Astrocyte (in vitro differentiated cells and primary cell): Measurements from ENCODE around the gene KLK1. TPM values are rescaled to one million over a fixed set of nuclear protein-coding genes. Genes with fewer than 3 reads are reported as not detected.
"Not testable (repeated sequence)": the region's sequence is repeated elsewhere in the genome, so short reads cannot be mapped to it uniquely, and the experiment has no call there.

Source experiments
- DNase-seq: peaks from one replicate; pipeline ENCODE4 v3.0.0-alpha.2; 2010; ENCODE audit warnings: low read depth
- FAIRE-seq: peaks from 2 replicates; lab custom pipeline; 2011; peaks lifted over from hg19 to GRCh38; lab: Jason Lieb, UNC
- H2AFZ ChIP-seq: 2 replicates; pipeline ENCODE4 v1.6.0; 2012; ENCODE audit warnings: low read depth, low read length, inconsistent platforms
- H3K27ac ChIP-seq: 2 replicates; pipeline ENCODE4 v1.5.1; 2011; ENCODE audit warnings: low read depth, low read length, inconsistent platforms
- H3K27me3 ChIP-seq: 2 replicates; pipeline ENCODE4 v1.6.0; 2011; ENCODE audit warnings: low read length, inconsistent platforms; ENCODE audit not compliant: insufficient read depth
- H3K36me3 ChIP-seq: 2 replicates; pipeline ENCODE4 v1.5.1; 2011; ENCODE audit warnings: low read length, inconsistent platforms; ENCODE audit not compliant: insufficient read depth
- H3K4me1 ChIP-seq: 2 replicates; pipeline ENCODE4 v1.5.1; 2011; ENCODE audit warnings: low read length, inconsistent platforms; ENCODE audit not compliant: insufficient read depth
- H3K4me2 ChIP-seq: 2 replicates; pipeline ENCODE4 v1.6.0; 2012; ENCODE audit warnings: low read length, inconsistent platforms
- H3K4me3 ChIP-seq: 2 replicates; pipeline ENCODE4 v1.5.1; 2011; ENCODE audit warnings: low read depth, mild to moderate bottlenecking, low read length, inconsistent platforms; ENCODE audit not compliant: insufficient read depth
- H3K79me2 ChIP-seq: 2 replicates; pipeline ENCODE4 v1.6.0; 2012; ENCODE audit warnings: mild to moderate bottlenecking, low read length, inconsistent platforms; ENCODE audit not compliant: insufficient read depth
- H3K9ac ChIP-seq: 2 replicates; pipeline ENCODE4 v1.6.0; 2012; ENCODE audit warnings: mild to moderate bottlenecking, low read length, inconsistent platforms
- H3K9me3 ChIP-seq: 2 replicates; pipeline ENCODE4 v1.5.1; 2012; ENCODE audit warnings: low read depth, mild to moderate bottlenecking, low read length, inconsistent platforms; ENCODE audit not compliant: insufficient read depth
- H4K20me1 ChIP-seq: 2 replicates; pipeline ENCODE4 v1.6.0; 2012; ENCODE audit warnings: low read length, inconsistent platforms; ENCODE audit not compliant: insufficient read depth
- H3K27ac Mint-ChIP-seq: one replicate; pipeline ENCODE4 v1.8.0; 2021; ENCODE audit warnings: mild to moderate bottlenecking, mixed read lengths; ENCODE audit not compliant: unreplicated experiment
- H3K27me3 Mint-ChIP-seq: one replicate; pipeline ENCODE4 v1.8.0; 2021; ENCODE audit warnings: low read depth, mixed read lengths; ENCODE audit not compliant: unreplicated experiment
- H3K36me3 Mint-ChIP-seq: one replicate; pipeline ENCODE4 v1.8.0; 2021; ENCODE audit warnings: low read depth, mixed read lengths; ENCODE audit not compliant: unreplicated experiment
- H3K4me1 Mint-ChIP-seq: one replicate; pipeline ENCODE4 v1.8.0; 2021; ENCODE audit warnings: low read depth, mixed read lengths; ENCODE audit not compliant: unreplicated experiment
- H3K4me3 Mint-ChIP-seq: one replicate; pipeline ENCODE4 v1.8.0; 2021; ENCODE audit warnings: mild to moderate bottlenecking, moderate library complexity, mixed read lengths; ENCODE audit not compliant: unreplicated experiment
- H3K9me3 Mint-ChIP-seq: one replicate; pipeline ENCODE4 v1.8.0; 2021; ENCODE audit warnings: mild to moderate bottlenecking, mixed read lengths; ENCODE audit not compliant: unreplicated experiment
- EZH2 ChIP-seq: IDR thresholded peaks from 2 replicates; pipeline ENCODE4 v1.6.1; 2012; ENCODE audit warnings: mild to moderate bottlenecking, low read length, inconsistent platforms; ENCODE audit not compliant: insufficient read depth
- total RNA-seq: library from RNA; stranded (reverse); gene quantifications from 2 replicates; pipeline ENCODE4 v1.2.1, GENCODE V29; 2021
- TF ChIP-seq, protein P1 (sequence below): IDR thresholded peaks from 2 replicates; pipeline ENCODE4 v1.5.1; 2011; ENCODE audit warnings: low read depth, mild to moderate bottlenecking, inconsistent platforms, low read length, moderate library complexity; ENCODE audit not compliant: insufficient read depth

KLK1 gene
- total RNA-seq, 1 donor from 2014 or later = not detected

- FAIRE-seq = no peak
- no peak overlapping the region for H3K4me3 Mint-ChIP-seq
Observed at GRCh38 chr19:50815439-50815838, 8.1 kb downstream of the KLK1 start.

DNA sequence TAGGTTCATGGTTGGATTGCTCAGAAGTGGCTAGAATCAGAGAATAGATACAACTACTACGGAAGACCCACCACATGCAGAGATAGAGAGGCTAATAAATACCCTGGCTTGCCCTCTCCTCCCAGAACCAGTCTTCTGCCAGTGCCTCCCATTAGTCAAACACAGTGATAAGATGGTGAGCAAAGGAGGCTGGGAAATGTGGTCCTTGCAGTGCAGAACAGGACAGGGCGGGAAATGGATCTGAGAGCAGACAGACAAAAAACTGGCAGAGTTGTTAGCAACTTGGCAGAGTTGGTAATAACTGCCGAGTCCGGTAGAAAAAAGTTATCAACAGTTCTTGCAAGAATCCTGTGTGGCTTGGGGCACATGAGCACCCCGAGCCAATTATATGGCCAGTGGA lies 8.7 kb downstream of the KLK1 start:
- no peak for DNase-seq
- Histone ChIP-seq H3K27ac (no peak overlapping the region), H3K4me1 (no peaks in the 10 kb centered on the region), H3K9me3 (no peaks in the 10 kb centered on the region), H3K27me3 (no peaks in the 10 kb centered on the region), H4K20me1 (no peaks in the 10 kb centered on the region), H3K4me2 (no peak overlapping the region), H3K79me2 (no peaks in the 10 kb centered on the region), H3K36me3 (no peaks in the 10 kb centered on the region), H2AFZ (no peak overlapping the region), H3K4me3 (no peak overlapping the region), H3K9ac (no peak overlapping the region)
- Mint-ChIP-seq H3K4me3 (no peak overlapping the region), H3K4me1 (no peaks in the 10 kb centered on the region), H3K9me3 (peaks cover 19% of the 10 kb centered on the region), H3K27me3 (peaks cover 59% of the 10 kb centered on the region), H3K36me3 (no peaks in the 10 kb centered on the region), H3K27ac (no peak overlapping the region)
- no peak for FAIRE-seq
- TF ChIP-seq, protein P1, sequence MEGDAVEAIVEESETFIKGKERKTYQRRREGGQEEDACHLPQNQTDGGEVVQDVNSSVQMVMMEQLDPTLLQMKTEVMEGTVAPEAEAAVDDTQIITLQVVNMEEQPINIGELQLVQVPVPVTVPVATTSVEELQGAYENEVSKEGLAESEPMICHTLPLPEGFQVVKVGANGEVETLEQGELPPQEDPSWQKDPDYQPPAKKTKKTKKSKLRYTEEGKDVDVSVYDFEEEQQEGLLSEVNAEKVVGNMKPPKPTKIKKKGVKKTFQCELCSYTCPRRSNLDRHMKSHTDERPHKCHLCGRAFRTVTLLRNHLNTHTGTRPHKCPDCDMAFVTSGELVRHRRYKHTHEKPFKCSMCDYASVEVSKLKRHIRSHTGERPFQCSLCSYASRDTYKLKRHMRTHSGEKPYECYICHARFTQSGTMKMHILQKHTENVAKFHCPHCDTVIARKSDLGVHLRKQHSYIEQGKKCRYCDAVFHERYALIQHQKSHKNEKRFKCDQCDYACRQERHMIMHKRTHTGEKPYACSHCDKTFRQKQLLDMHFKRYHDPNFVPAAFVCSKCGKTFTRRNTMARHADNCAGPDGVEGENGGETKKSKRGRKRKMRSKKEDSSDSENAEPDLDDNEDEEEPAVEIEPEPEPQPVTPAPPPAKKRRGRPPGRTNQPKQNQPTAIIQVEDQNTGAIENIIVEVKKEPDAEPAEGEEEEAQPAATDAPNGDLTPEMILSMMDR = no peak

More at GRCh38 chr19:50815439-50815838, 8.1 kb downstream of the KLK1 start:
- H3K4me1 Mint-ChIP-seq = no peaks in the 10 kb centered on the region
- H3K27me3 ChIP-seq = no peaks in the 10 kb centered on the region
- no peak overlapping the region for H3K9ac ChIP-seq
- TF ChIP-seq, protein P1 = no peak
- TF ChIP-seq EZH2 = no peak
- H2AFZ ChIP-seq = no peak overlapping the region
- H3K9me3 ChIP-seq = no peaks in the 10 kb centered on the region
- H3K9me3 Mint-ChIP-seq = peaks cover 20% of the 10 kb centered on the region
- H3K36me3 ChIP-seq = no peaks in the 10 kb centered on the region
- no peak overlapping the region for H3K4me3 ChIP-seq
- H3K27ac Mint-ChIP-seq = no peak overlapping the region
- no peak overlapping the region for H3K4me2 ChIP-seq
- H3K36me3 Mint-ChIP-seq = no peaks in the 10 kb centered on the region
- no peak overlapping the region for H3K27ac ChIP-seq
- no peaks in the 10 kb centered on the region for H4K20me1 ChIP-seq
- no peaks in the 10 kb centered on the region for H3K4me1 ChIP-seq
- H3K79me2 ChIP-seq = no peaks in the 10 kb centered on the region
- H3K27me3 Mint-ChIP-seq = peaks cover 63% of the 10 kb centered on the region
- no peak for DNase-seq

GRCh38 chr19:50812474-50812873 lies 11.1 kb downstream of the KLK1 start:
- FAIRE-seq = no peak
- H3K27ac Mint-ChIP-seq = no peak overlapping the region

GRCh38 chr19:50811622-50812238 lies 11.9 kb downstream of the KLK1 start:
- H3K4me2 ChIP-seq, H3K4me3 Mint-ChIP-seq, H2AFZ ChIP-seq, FAIRE-seq, H3K9ac ChIP-seq, H4K20me1 ChIP-seq, H3K9me3 ChIP-seq, H3K79me2 ChIP-seq, H3K4me3 ChIP-seq, H3K36me3 Mint-ChIP-seq, H3K4me1 ChIP-seq, H3K36me3 ChIP-seq, H3K4me1 Mint-ChIP-seq, DNase-seq, H3K27me3 ChIP-seq, H3K27ac Mint-ChIP-seq, H3K27ac ChIP-seq: not testable (repeated sequence)
- Mint-ChIP-seq H3K27me3 (peaks cover 36% of the 10 kb centered on the region), H3K9me3 (peaks cover 17% of the 10 kb centered on the region)

More at GRCh38 chr19:50812474-50812873, 11.1 kb downstream of the KLK1 start:
- DNase-seq = no peak
- no peak overlapping the region for H3K4me3 Mint-ChIP-seq
- H3K27me3 Mint-ChIP-seq = peaks cover 41% of the 10 kb centered on the region
- Histone ChIP-seq H3K27me3 (no peaks in the 10 kb centered on the region), H3K4me3 (no peak overlapping the region), H2AFZ (no peak overlapping the region), H3K9me3 (no peaks in the 10 kb centered on the region), H3K9ac (no peak overlapping the region), H4K20me1 (no peaks in the 10 kb centered on the region), H3K79me2 (no peaks in the 10 kb centered on the region), H3K27ac (no peak overlapping the region), H3K4me2 (no peak overlapping the region), H3K4me1 (no peaks in the 10 kb centered on the region), H3K36me3 (no peaks in the 10 kb centered on the region)
- H3K4me1 Mint-ChIP-seq = no peaks in the 10 kb centered on the region
- no peak for TF ChIP-seq EZH2
- TF ChIP-seq, protein P1 = no peak
- no peaks in the 10 kb centered on the region for H3K36me3 Mint-ChIP-seq
- peaks cover 19% of the 10 kb centered on the region for H3K9me3 Mint-ChIP-seq
